GM23338 (cell line): Measurements from ENCODE around the gene SNRPA.

Experiments used
- EZH2 ChIP-seq: fragments of 200-600 bp; sonication (generic); IDR thresholded peaks from one replicate; pipeline ENCODE4 v1.8.0; 2017; ENCODE audit warnings: antibody characterized with exemption, mild to moderate bottlenecking, low read depth; ENCODE audit not compliant: unreplicated experiment
- EZH2phosphoT487 ChIP-seq: fragments of 200-600 bp; sonication (generic); IDR thresholded peaks from one replicate; pipeline ENCODE4 v1.8.1; 2018; ENCODE audit warnings: antibody characterized with exemption; ENCODE audit not compliant: unreplicated experiment
- JUNB ChIP-seq: IDR thresholded peaks from one replicate; pipeline ENCODE4 v1.6.1; 2016; ENCODE audit warnings: antibody characterized with exemption; ENCODE audit not compliant: unreplicated experiment
- POLR2AphosphoS5 ChIP-seq: IDR thresholded peaks from 2 replicates; pipeline ENCODE4 v1.6.1; 2016; ENCODE audit warnings: antibody characterized with exemption, low read depth
- TF ChIP-seq, protein P1 (sequence below), 2 experiments: fragments of 200-600 bp in 1 of 2; sonication (generic) in 1 of 2; conservative IDR thresholded peaks; 2 replicates each; pipeline versions ENCODE4 v1.5.1 to v1.6.1; 2016 to 2017; ENCODE audit warnings: antibody characterized with exemption in 2 of 2, low read depth in 2 of 2, mild to moderate bottlenecking in 2 of 2, moderate library complexity in 1 of 2
- TF ChIP-seq, protein P2 (sequence below): IDR thresholded peaks from one replicate; pipeline ENCODE4 v1.6.1; 2018; ENCODE audit warnings: antibody characterized with exemption; ENCODE audit not compliant: unreplicated experiment

DNA sequence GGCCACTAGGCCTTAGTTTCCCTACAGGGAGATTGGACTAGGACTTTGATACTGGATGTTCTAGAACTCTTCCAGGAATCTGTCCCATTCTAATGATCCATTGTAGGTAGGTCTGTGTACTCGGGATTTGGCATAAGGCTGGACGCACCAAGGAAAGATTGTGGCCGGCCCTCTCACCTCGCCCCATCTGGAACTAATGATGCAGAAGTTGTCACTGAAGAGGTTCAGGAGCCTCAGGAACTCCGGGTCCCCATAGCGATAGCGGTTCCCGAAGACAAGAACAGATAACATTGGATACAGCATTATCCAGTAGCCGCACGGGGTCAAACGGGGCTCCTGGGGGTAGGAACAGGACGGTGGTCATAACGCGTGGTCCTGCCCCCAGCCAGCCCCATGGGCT is 59.2 kb downstream of the SNRPA start:
- TF ChIP-seq EZH2phosphoT487 (no peak), EZH2 (no peak), POLR2AphosphoS5 (0 out of 2 replicates have a peak, but pooled peaks have one; percentile 25), JUNB (no peak)
- TF ChIP-seq, protein P1, sequence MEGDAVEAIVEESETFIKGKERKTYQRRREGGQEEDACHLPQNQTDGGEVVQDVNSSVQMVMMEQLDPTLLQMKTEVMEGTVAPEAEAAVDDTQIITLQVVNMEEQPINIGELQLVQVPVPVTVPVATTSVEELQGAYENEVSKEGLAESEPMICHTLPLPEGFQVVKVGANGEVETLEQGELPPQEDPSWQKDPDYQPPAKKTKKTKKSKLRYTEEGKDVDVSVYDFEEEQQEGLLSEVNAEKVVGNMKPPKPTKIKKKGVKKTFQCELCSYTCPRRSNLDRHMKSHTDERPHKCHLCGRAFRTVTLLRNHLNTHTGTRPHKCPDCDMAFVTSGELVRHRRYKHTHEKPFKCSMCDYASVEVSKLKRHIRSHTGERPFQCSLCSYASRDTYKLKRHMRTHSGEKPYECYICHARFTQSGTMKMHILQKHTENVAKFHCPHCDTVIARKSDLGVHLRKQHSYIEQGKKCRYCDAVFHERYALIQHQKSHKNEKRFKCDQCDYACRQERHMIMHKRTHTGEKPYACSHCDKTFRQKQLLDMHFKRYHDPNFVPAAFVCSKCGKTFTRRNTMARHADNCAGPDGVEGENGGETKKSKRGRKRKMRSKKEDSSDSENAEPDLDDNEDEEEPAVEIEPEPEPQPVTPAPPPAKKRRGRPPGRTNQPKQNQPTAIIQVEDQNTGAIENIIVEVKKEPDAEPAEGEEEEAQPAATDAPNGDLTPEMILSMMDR (conservative IDR thresholded peaks at IDR 0.05; ENCODE audit: low read depth in 2 of 2), result no peak
- TF ChIP-seq, protein P2, sequence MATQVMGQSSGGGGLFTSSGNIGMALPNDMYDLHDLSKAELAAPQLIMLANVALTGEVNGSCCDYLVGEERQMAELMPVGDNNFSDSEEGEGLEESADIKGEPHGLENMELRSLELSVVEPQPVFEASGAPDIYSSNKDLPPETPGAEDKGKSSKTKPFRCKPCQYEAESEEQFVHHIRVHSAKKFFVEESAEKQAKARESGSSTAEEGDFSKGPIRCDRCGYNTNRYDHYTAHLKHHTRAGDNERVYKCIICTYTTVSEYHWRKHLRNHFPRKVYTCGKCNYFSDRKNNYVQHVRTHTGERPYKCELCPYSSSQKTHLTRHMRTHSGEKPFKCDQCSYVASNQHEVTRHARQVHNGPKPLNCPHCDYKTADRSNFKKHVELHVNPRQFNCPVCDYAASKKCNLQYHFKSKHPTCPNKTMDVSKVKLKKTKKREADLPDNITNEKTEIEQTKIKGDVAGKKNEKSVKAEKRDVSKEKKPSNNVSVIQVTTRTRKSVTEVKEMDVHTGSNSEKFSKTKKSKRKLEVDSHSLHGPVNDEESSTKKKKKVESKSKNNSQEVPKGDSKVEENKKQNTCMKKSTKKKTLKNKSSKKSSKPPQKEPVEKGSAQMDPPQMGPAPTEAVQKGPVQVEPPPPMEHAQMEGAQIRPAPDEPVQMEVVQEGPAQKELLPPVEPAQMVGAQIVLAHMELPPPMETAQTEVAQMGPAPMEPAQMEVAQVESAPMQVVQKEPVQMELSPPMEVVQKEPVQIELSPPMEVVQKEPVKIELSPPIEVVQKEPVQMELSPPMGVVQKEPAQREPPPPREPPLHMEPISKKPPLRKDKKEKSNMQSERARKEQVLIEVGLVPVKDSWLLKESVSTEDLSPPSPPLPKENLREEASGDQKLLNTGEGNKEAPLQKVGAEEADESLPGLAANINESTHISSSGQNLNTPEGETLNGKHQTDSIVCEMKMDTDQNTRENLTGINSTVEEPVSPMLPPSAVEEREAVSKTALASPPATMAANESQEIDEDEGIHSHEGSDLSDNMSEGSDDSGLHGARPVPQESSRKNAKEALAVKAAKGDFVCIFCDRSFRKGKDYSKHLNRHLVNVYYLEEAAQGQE, result no peak
